ENCODE results near the gene PIGT. TPM values are rescaled to one million over a fixed set of nuclear protein-coding genes. Genes with fewer than 3 reads are reported as not detected.

Gene PIGT
- total and polyA plus RNA-seq, 10 of the 15 experiments (the other 5 are each of a cell fraction or from before 2014, with no cell fraction given), result 18.6 to 66.0 (median 35.3) TPM

DNA sequence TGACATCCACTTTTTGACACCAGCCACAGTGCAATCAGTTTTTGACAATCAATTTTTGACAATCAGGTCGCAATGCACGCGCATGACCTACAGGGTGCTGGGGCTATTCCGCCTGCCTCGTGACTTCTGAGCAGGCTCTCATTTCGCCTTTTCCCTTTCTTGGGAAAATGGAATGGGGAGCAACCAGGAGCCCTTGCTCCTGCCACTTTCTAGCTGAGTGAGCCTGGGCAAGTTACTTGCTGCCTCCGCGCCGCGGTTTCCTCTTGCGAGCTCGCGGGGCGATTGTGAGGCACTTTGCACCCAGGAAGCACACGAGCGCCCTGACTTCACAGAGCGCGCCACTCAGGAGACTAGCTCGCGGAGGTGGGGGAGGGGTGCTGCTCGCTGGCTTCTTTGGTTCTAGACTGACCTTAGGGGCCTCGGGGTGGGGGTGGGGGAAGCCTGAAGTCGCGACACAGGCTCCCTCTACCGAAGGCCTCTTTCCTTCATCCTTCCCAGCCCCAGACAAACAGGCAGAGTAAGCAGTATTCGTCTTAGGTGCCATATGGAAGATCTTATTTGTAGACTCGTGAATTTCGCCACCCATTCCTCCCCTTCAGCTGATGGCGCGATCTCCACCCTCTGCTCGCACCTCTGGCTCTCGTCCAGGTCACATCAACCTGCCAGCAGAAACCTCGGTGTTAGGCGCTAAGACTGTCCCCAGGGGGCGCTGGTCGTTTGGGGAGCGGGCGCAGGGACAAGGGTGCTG, 42.4 kb upstream of the PIGT start (continued):
- TF ChIP-seq, protein P1, sequence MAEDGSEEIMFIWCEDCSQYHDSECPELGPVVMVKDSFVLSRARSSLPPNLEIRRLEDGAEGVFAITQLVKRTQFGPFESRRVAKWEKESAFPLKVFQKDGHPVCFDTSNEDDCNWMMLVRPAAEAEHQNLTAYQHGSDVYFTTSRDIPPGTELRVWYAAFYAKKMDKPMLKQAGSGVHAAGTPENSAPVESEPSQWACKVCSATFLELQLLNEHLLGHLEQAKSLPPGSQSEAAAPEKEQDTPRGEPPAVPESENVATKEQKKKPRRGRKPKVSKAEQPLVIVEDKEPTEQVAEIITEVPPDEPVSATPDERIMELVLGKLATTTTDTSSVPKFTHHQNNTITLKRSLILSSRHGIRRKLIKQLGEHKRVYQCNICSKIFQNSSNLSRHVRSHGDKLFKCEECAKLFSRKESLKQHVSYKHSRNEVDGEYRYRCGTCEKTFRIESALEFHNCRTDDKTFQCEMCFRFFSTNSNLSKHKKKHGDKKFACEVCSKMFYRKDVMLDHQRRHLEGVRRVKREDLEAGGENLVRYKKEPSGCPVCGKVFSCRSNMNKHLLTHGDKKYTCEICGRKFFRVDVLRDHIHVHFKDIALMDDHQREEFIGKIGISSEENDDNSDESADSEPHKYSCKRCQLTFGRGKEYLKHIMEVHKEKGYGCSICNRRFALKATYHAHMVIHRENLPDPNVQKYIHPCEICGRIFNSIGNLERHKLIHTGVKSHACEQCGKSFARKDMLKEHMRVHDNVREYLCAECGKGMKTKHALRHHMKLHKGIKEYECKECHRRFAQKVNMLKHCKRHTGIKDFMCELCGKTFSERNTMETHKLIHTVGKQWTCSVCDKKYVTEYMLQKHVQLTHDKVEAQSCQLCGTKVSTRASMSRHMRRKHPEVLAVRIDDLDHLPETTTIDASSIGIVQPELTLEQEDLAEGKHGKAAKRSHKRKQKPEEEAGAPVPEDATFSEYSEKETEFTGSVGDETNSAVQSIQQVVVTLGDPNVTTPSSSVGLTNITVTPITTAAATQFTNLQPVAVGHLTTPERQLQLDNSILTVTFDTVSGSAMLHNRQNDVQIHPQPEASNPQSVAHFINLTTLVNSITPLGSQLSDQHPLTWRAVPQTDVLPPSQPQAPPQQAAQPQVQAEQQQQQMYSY (CRISPR knock-in tag; IDR thresholded peaks at IDR 0.05), result no peak
- no peak for TF ChIP-seq KLF5 (IDR thresholded peaks at IDR 0.05; ENCODE audit: partially characterized antibody)
- no peak for TF ChIP-seq CBX3 (IDR thresholded peaks at IDR 0.05; ENCODE audit: borderline replicate concordance, low read depth)
- no peak for TF ChIP-seq TARDBP (IDR thresholded peaks at IDR 0.05; ENCODE audit: borderline replicate concordance)
- no peak for TF ChIP-seq ZNF274 (IDR thresholded peaks at IDR 0.05; ENCODE audit: insufficient read depth, insufficient read length)
- TF ChIP-seq MEF2B (IDR thresholded peaks at IDR 0.05; ENCODE audit: partially characterized antibody, poor library complexity, severe bottlenecking), result no peak
- no peak for TF ChIP-seq FOXK2 (IDR thresholded peaks at IDR 0.05)
- TF ChIP-seq, protein P2, sequence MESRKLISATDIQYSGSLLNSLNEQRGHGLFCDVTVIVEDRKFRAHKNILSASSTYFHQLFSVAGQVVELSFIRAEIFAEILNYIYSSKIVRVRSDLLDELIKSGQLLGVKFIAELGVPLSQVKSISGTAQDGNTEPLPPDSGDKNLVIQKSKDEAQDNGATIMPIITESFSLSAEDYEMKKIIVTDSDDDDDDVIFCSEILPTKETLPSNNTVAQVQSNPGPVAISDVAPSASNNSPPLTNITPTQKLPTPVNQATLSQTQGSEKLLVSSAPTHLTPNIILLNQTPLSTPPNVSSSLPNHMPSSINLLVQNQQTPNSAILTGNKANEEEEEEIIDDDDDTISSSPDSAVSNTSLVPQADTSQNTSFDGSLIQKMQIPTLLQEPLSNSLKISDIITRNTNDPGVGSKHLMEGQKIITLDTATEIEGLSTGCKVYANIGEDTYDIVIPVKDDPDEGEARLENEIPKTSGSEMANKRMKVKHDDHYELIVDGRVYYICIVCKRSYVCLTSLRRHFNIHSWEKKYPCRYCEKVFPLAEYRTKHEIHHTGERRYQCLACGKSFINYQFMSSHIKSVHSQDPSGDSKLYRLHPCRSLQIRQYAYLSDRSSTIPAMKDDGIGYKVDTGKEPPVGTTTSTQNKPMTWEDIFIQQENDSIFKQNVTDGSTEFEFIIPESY (IDR thresholded peaks at IDR 0.05), result no peak
- no peak for TF ChIP-seq NRF1 (conservative IDR thresholded peaks at IDR 0.05; ENCODE audit: low read depth, low read length)
- no peak for TF ChIP-seq TAF1 (IDR thresholded peaks at IDR 0.05; ENCODE audit: borderline replicate concordance, low read depth, low read length)
- TF ChIP-seq FOS (IDR thresholded peaks at IDR 0.05; ENCODE audit: borderline replicate concordance, extremely low read depth, insufficient read length), result no peak
- no peak for TF ChIP-seq KAT2A (conservative IDR thresholded peaks at IDR 0.05; ENCODE audit: control insufficient read depth, low read depth, low read length)
- no peak for TF ChIP-seq CBX5 (IDR thresholded peaks at IDR 0.05; ENCODE audit: low read depth)
- TF ChIP-seq, protein P3, sequence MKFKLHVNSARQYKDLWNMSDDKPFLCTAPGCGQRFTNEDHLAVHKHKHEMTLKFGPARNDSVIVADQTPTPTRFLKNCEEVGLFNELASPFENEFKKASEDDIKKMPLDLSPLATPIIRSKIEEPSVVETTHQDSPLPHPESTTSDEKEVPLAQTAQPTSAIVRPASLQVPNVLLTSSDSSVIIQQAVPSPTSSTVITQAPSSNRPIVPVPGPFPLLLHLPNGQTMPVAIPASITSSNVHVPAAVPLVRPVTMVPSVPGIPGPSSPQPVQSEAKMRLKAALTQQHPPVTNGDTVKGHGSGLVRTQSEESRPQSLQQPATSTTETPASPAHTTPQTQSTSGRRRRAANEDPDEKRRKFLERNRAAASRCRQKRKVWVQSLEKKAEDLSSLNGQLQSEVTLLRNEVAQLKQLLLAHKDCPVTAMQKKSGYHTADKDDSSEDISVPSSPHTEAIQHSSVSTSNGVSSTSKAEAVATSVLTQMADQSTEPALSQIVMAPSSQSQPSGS (IDR thresholded peaks at IDR 0.05; ENCODE audit: low read length), result no peak
- peak; percentile 88 for TF ChIP-seq RAD21 (IDR thresholded peaks at IDR 0.05; ENCODE audit: insufficient read depth, low read depth, low read length)
- no peak for TF ChIP-seq HCFC1 (IDR thresholded peaks at IDR 0.05; ENCODE audit: low read length)
- TF ChIP-seq BCL11A (IDR thresholded peaks at IDR 0.05; ENCODE audit: low read depth, low read length), result no peak
- no peak for TF ChIP-seq ZNF622 (IDR thresholded peaks at IDR 0.05)
- peak; percentile 87 for TF ChIP-seq SMC3 (IDR thresholded peaks at IDR 0.05; ENCODE audit: borderline replicate concordance, low read length)
- TF ChIP-seq BMI1 (IDR thresholded peaks at IDR 0.05; ENCODE audit: borderline replicate concordance), result no peak
- no peak for TF ChIP-seq HDAC6 (IDR thresholded peaks at IDR 0.05; ENCODE audit: unreplicated experiment)
- TF ChIP-seq, protein P4, sequence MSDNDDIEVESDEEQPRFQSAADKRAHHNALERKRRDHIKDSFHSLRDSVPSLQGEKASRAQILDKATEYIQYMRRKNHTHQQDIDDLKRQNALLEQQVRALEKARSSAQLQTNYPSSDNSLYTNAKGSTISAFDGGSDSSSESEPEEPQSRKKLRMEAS (IDR thresholded peaks at IDR 0.05; ENCODE audit: low read depth, low read length), result no peak; the same call in 1 of the 2 replicates
- TF ChIP-seq BHLHE40 (IDR thresholded peaks at IDR 0.05; ENCODE audit: borderline replicate concordance in 1 of 2, low read depth in 2 of 2, low read length in 1 of 2), result peak in 1 of 2 experiments; percentile 48; a peak in 2 of 4 replicates
- no peak for TF ChIP-seq ATF7 (IDR thresholded peaks at IDR 0.05; ENCODE audit: low read depth)
- TF ChIP-seq PAX8 (IDR thresholded peaks at IDR 0.05), result no peak
